ENCODE measurements around the gene ATP1A1. TPM values are rescaled to one million over a fixed set of nuclear protein-coding genes. Genes with fewer than 3 reads are reported as not detected.

ATP1A1 gene
- total RNA-seq (2012; rRNA removed): 88.2 and 88.7 TPM in 2 replicates

DNA sequence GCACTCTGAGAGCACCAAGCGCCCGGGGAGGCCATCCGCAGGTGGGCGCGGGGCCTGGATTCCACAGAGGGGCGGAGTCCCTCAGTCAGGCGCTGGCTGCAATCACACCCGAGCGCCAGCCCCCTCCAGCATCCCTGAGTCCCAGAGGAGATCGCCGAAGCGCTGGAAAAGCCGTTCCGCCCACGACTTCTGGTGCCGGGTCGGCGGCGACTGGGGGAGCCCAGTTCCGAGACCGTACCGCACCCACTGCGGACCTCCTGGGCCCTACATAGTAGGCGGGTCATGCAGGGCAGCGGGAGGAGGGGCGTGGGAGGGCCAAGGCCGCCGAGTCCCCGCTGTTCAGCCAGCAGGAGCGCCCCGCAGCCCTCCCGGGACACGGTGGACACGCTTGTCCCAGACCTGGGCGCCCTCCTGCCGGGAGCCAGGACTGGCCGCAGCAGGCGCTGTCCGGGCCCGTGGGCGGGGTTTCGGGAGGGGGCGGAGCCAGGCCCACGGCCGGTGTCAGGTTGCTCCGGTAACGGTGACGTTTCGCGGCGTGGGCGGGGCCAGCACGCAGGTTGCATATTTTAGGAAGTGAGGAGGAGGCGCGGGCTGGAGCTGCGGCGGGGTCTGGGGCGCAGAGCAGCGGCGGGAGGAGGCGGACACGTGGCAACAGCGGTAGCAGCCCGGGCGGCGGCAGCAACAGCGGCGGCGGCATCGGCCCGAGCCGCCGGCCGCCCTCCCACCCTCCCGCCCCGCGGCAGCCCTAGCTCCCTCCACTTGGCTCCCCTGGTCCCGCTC lies at the start of gene ATP1A1:
ATP1A1 (plus strand) TSS at position 594 of the 780 bp plus-strand sequence. CDS start 268 bp downstream, outside the sequence.
- peak within 1 kb of the TSS; percentile 87 for H3K4me2 ChIP-seq (ENCODE audit: low read length)
- H3K4me3 ChIP-seq (ENCODE audit: low read length): peak within 1 kb of the TSS; percentile 84
- no peaks in the 10 kb centered on the region for H3K9me3 ChIP-seq (replicated peaks; ENCODE audit: low read length)
- peak within 1 kb of the TSS; percentile 84 for H3K9ac ChIP-seq (ENCODE audit: low read depth, low read length)
- H3K4me1 ChIP-seq (ENCODE audit: control insufficient read depth, insufficient read depth, low read length): peaks cover 34% of the 10 kb centered on the region
- no peaks in the 10 kb centered on the region for H3K36me3 ChIP-seq (ENCODE audit: insufficient read depth, low read length)
- peaks cover 28% of the 10 kb centered on the region for H3K27me3 ChIP-seq (ENCODE audit: control insufficient read depth, insufficient read depth, low read length)

DNA sequence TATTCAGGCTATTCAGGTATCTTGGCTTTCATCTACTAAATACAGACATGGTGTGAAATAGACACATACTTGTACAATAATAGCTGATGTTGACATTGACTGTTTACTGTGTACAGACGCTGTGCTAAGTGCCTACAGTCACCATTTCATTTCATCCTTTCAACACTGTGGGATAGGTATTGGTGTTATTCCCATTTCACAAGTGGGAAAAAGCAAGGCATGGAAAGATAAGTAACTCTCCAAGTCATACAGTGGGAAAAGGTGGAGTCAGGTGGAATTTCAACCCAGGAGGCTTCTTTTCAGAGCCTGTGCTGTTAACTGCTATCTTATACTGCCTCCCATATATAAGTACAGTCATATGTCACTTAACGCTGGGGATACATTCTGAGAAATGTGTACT lies 49.6 kb upstream of the ATP1A1 start:
- Histone ChIP-seq H3K4me2 (ENCODE audit: low read length) (no peak overlapping the region), H3K27me3 (ENCODE audit: control insufficient read depth, insufficient read depth, low read length) (peaks cover 4% of the 10 kb centered on the region), H3K9ac (ENCODE audit: low read depth, low read length) (no peak overlapping the region), H3K36me3 (ENCODE audit: insufficient read depth, low read length) (no peaks in the 10 kb centered on the region), H3K4me3 (ENCODE audit: low read length) (no peak overlapping the region), H3K4me1 (ENCODE audit: control insufficient read depth, insufficient read depth, low read length) (no peaks in the 10 kb centered on the region), H3K9me3 (replicated peaks; ENCODE audit: low read length) (no peaks in the 10 kb centered on the region)

GRCh38 chr1:116324411-116324810 lies 48.6 kb upstream of the ATP1A1 start:
- Histone ChIP-seq H3K9me3 (replicated peaks; ENCODE audit: low read length) (no peaks in the 10 kb centered on the region), H3K4me1 (ENCODE audit: control insufficient read depth, insufficient read depth, low read length) (no peaks in the 10 kb centered on the region), H3K4me2 (ENCODE audit: low read length) (no peak overlapping the region), H3K4me3 (ENCODE audit: low read length) (no peak overlapping the region), H3K27me3 (ENCODE audit: control insufficient read depth, insufficient read depth, low read length) (peaks cover 4% of the 10 kb centered on the region), H3K36me3 (ENCODE audit: insufficient read depth, low read length) (no peaks in the 10 kb centered on the region), H3K9ac (ENCODE audit: low read depth, low read length) (no peak overlapping the region)

GRCh38 chr1:116325104-116325503 lies 47.9 kb upstream of the ATP1A1 start:
- Histone ChIP-seq H3K4me2 (ENCODE audit: low read length) (no peak overlapping the region), H3K4me1 (ENCODE audit: control insufficient read depth, insufficient read depth, low read length) (no peaks in the 10 kb centered on the region), H3K36me3 (ENCODE audit: insufficient read depth, low read length) (no peaks in the 10 kb centered on the region), H3K9me3 (replicated peaks; ENCODE audit: low read length) (no peaks in the 10 kb centered on the region), H3K9ac (ENCODE audit: low read depth, low read length) (no peak overlapping the region), H3K4me3 (ENCODE audit: low read length) (no peak overlapping the region), H3K27me3 (ENCODE audit: control insufficient read depth, insufficient read depth, low read length) (peaks cover 4% of the 10 kb centered on the region)

DNA sequence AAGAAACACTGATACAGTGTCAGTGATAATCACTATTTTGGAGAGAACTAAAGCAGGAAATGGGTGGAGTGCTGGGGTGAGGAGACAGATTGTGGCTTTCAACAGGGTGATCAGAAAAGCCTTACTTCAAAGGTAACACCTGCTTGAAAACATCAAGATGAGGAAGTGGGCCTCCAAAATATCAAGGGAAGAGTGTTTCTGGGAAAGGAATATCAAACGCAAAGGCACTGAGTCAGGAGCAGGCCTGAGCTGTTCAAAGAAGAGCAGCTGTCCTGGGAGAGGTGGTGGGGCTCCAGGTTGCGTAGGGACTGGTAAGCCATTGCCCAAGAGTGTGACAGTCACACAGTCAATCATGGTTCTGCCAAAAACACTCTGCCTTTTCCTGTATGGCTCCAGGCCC lies 47.1 kb upstream of the ATP1A1 start:
- no peak overlapping the region for H3K9ac ChIP-seq (ENCODE audit: low read depth, low read length)

DNA sequence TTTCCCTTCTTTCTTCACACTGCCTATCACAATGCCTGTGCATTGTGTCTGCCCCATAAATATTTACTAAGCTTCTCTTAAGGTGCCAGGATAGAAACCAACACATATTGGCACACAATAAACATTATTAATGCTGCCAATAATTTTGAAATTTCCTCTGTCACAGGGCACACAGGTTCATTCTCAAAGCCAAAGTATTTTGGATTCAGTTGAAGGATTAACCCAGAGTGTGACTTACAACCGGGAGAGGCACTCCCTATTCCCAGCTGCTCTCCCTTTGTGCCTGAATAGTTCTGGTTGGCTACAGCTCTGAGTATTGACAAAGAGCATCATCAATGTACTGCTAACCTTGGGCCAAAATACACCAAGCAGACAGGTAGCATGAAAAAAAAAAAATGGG lies 46.6 kb upstream of the ATP1A1 start:
- H3K36me3 ChIP-seq (ENCODE audit: insufficient read depth, low read length): no peaks in the 10 kb centered on the region
- H3K4me3 ChIP-seq (ENCODE audit: low read length): no peak overlapping the region
- H3K9me3 ChIP-seq (replicated peaks; ENCODE audit: low read length): no peaks in the 10 kb centered on the region
- H3K9ac ChIP-seq (ENCODE audit: low read depth, low read length): no peak overlapping the region
- peaks cover 9% of the 10 kb centered on the region for H3K27me3 ChIP-seq (ENCODE audit: control insufficient read depth, insufficient read depth, low read length)
- no peak overlapping the region for H3K4me2 ChIP-seq (ENCODE audit: low read length)
- no peaks in the 10 kb centered on the region for H3K4me1 ChIP-seq (ENCODE audit: control insufficient read depth, insufficient read depth, low read length)

More for the DNA sequence above, 47.1 kb upstream of the ATP1A1 start:
- Histone ChIP-seq H3K27me3 (ENCODE audit: control insufficient read depth, insufficient read depth, low read length) (peaks cover 6% of the 10 kb centered on the region), H3K9me3 (replicated peaks; ENCODE audit: low read length) (no peaks in the 10 kb centered on the region), H3K36me3 (ENCODE audit: insufficient read depth, low read length) (no peaks in the 10 kb centered on the region), H3K4me3 (ENCODE audit: low read length) (no peak overlapping the region), H3K4me2 (ENCODE audit: low read length) (no peak overlapping the region), H3K4me1 (ENCODE audit: control insufficient read depth, insufficient read depth, low read length) (no peaks in the 10 kb centered on the region)

- no peak overlapping the region for H3K4me2 ChIP-seq (ENCODE audit: low read length)
- H3K9me3 ChIP-seq (replicated peaks; ENCODE audit: low read length): no peaks in the 10 kb centered on the region
- peaks cover 8% of the 10 kb centered on the region for H3K27me3 ChIP-seq (ENCODE audit: control insufficient read depth, insufficient read depth, low read length)
- no peak overlapping the region for H3K9ac ChIP-seq (ENCODE audit: low read depth, low read length)
- H3K4me3 ChIP-seq (ENCODE audit: low read length): no peak overlapping the region
- no peaks in the 10 kb centered on the region for H3K4me1 ChIP-seq (ENCODE audit: control insufficient read depth, insufficient read depth, low read length)
- no peaks in the 10 kb centered on the region for H3K36me3 ChIP-seq (ENCODE audit: insufficient read depth, low read length)
Observed at GRCh38 chr1:116328671-116329070, 44.4 kb upstream of the ATP1A1 start.

GRCh38 chr1:116329524-116330341 lies 43.3 kb upstream of the ATP1A1 start:
- peaks cover 8% of the 10 kb centered on the region for H3K27me3 ChIP-seq (ENCODE audit: control insufficient read depth, insufficient read depth, low read length)
- peak overlapping the region; percentile 35 for H3K4me2 ChIP-seq (ENCODE audit: low read length)
- no peak overlapping the region for H3K4me3 ChIP-seq (ENCODE audit: low read length)
- H3K9ac ChIP-seq (ENCODE audit: low read depth, low read length): no peak overlapping the region
- H3K36me3 ChIP-seq (ENCODE audit: insufficient read depth, low read length): no peaks in the 10 kb centered on the region
- H3K4me1 ChIP-seq (ENCODE audit: control insufficient read depth, insufficient read depth, low read length): no peaks in the 10 kb centered on the region
- no peaks in the 10 kb centered on the region for H3K9me3 ChIP-seq (replicated peaks; ENCODE audit: low read length)

DNA sequence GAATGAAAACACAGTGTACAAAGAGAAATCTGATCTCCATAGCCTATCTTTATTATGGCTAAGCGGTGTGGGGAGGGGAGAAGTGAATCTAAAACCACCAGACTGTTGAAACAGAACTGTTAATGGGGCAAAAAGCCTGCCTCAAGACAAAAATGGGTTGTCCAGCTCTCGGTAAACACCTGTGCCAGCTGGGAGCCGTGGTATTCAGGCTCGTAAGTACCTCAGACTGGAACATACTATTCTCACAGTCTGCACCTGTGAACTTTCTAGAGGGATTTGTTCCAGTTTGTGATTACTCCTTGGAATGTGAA lies 42.7 kb upstream of the ATP1A1 start:
- H3K4me1 ChIP-seq (ENCODE audit: control insufficient read depth, insufficient read depth, low read length): no peaks in the 10 kb centered on the region
- H3K9ac ChIP-seq (ENCODE audit: low read depth, low read length): no peak overlapping the region
- H3K4me2 ChIP-seq (ENCODE audit: low read length): peak overlapping the region; percentile 35
- H3K27me3 ChIP-seq (ENCODE audit: control insufficient read depth, insufficient read depth, low read length): peaks cover 8% of the 10 kb centered on the region
- no peak overlapping the region for H3K4me3 ChIP-seq (ENCODE audit: low read length)
- no peaks in the 10 kb centered on the region for H3K9me3 ChIP-seq (replicated peaks; ENCODE audit: low read length)
- no peaks in the 10 kb centered on the region for H3K36me3 ChIP-seq (ENCODE audit: insufficient read depth, low read length)

- Histone ChIP-seq H3K9ac (ENCODE audit: low read depth, low read length) (no peak overlapping the region), H3K36me3 (ENCODE audit: insufficient read depth, low read length) (no peaks in the 10 kb centered on the region), H3K27me3 (ENCODE audit: control insufficient read depth, insufficient read depth, low read length) (peaks cover 8% of the 10 kb centered on the region), H3K4me1 (ENCODE audit: control insufficient read depth, insufficient read depth, low read length) (no peaks in the 10 kb centered on the region), H3K4me2 (ENCODE audit: low read length) (no peak overlapping the region), H3K9me3 (replicated peaks; ENCODE audit: low read length) (no peaks in the 10 kb centered on the region), H3K4me3 (ENCODE audit: low read length) (no peak overlapping the region)
Observed at GRCh38 chr1:116330846-116331245, 42.2 kb upstream of the ATP1A1 start.

DNA sequence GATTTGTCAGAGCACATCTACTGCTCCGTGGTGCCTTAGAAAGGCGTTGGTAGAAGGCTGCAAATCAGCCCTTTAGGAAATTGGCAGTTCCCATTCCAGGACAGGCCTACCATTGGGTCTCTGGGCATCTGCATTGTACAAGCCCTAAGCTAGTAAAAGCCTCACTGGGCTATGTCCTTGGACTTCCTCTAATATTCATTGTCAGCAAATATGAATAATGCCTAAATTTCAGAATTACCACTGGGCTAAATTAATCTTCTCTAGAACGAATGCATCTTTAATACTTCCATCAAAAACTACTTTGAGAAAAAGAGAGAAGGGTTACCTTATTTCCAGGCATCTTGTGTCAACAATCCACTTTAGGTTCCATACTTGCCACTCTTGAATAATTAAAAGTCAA lies 41.5 kb upstream of the ATP1A1 start:
- peaks cover 8% of the 10 kb centered on the region for H3K27me3 ChIP-seq (ENCODE audit: control insufficient read depth, insufficient read depth, low read length)

More for the DNA sequence above, 41.5 kb upstream of the ATP1A1 start:
- H3K9ac ChIP-seq (ENCODE audit: low read depth, low read length): no peak overlapping the region
- no peaks in the 10 kb centered on the region for H3K36me3 ChIP-seq (ENCODE audit: insufficient read depth, low read length)
- H3K9me3 ChIP-seq (replicated peaks; ENCODE audit: low read length): no peaks in the 10 kb centered on the region
- no peaks in the 10 kb centered on the region for H3K4me1 ChIP-seq (ENCODE audit: control insufficient read depth, insufficient read depth, low read length)
- H3K4me3 ChIP-seq (ENCODE audit: low read length): no peak overlapping the region
- H3K4me2 ChIP-seq (ENCODE audit: low read length): no peak overlapping the region

Data from skeletal muscle satellite cell (primary cell).